ENCODE measurements around the gene OSBPL8. TPM values are rescaled to one million over a fixed set of nuclear protein-coding genes. Genes with fewer than 3 reads are reported as not detected.

The OSBPL8 gene
- total and polyA plus RNA-seq, 4 donors: 6.9 to 32.5 (median 22.9) TPM

GRCh38 chr12:76536546-76536945, 23.0 kb downstream of the OSBPL8 start:
- Histone ChIP-seq H3K9me3 (ENCODE audit: control insufficient read depth in 4 of 4, low read length in 3 of 4) (no peaks in the 10 kb centered on the region), H3K36me3 (ENCODE audit: control insufficient read depth in 4 of 4, insufficient read depth in 3 of 4, low read depth in 1 of 4, low read length in 3 of 4) (no peaks in the 10 kb centered on the region), H3K9ac (ENCODE audit: low read depth in 1 of 2, low read length in 2 of 2) (no peak overlapping the region), H3K27me3 (ENCODE audit: control insufficient read depth in 4 of 4, insufficient read depth in 4 of 4, low read length in 3 of 4) (no peaks in the 10 kb centered on the region), H3K4me3 (ENCODE audit: low read depth in 1 of 3, low read length in 3 of 3) (no peak overlapping the region), H3K27ac (ENCODE audit: low read depth in 1 of 2, low read length in 2 of 2) (no peak overlapping the region), H3K4me1 (ENCODE audit: control insufficient read depth in 4 of 4, insufficient read depth in 4 of 4, low read length in 3 of 4) (no peaks in the 10 kb centered on the region)
- DNase-seq (ENCODE audit: low spot score): no peak
- 96% methylated on average over 5 of the region's 5 CpGs for WGBS
- no peak for TF ChIP-seq YY1 (IDR thresholded peaks at IDR 0.05)
- no peak for TF ChIP-seq HNF4G (IDR thresholded peaks at IDR 0.05)
- no peak for TF ChIP-seq ZBTB33 (IDR thresholded peaks at IDR 0.05)
- no peak for TF ChIP-seq FOXA1 (IDR thresholded peaks at IDR 0.05)
- TF ChIP-seq JUND (IDR thresholded peaks at IDR 0.05): no peak

GRCh38 chr12:76535170-76535569, 24.4 kb downstream of the OSBPL8 start:
- no peak for TF ChIP-seq RAD21 (IDR thresholded peaks at IDR 0.05)
- TF ChIP-seq JUND (IDR thresholded peaks at IDR 0.05): no peak
- no peak for TF ChIP-seq EGR1 (IDR thresholded peaks at IDR 0.05; ENCODE audit: low read depth in 2 of 2)
- TF ChIP-seq GABPA (IDR thresholded peaks at IDR 0.05 in 1 of 2, conservative IDR thresholded peaks at IDR 0.05 in 1 of 2): no peak
- no peak for TF ChIP-seq HNF4G (IDR thresholded peaks at IDR 0.05)
- no peak for TF ChIP-seq REST (IDR thresholded peaks at IDR 0.05)
- TF ChIP-seq NR2F2 (IDR thresholded peaks at IDR 0.05): no peak
- no peak for TF ChIP-seq SP1 (IDR thresholded peaks at IDR 0.05)
- no peak for TF ChIP-seq YY1 (IDR thresholded peaks at IDR 0.05)
- TF ChIP-seq TAF1 (conservative IDR thresholded peaks at IDR 0.05): no peak
- TF ChIP-seq ZBTB33 (IDR thresholded peaks at IDR 0.05): no peak
- TF ChIP-seq ATF3 (IDR thresholded peaks at IDR 0.05): no peak
- no peak for TF ChIP-seq FOXA2 (IDR thresholded peaks at IDR 0.05)
- no peak for TF ChIP-seq MAX (IDR thresholded peaks at IDR 0.05)
- no peak for TF ChIP-seq HNF4A (conservative IDR thresholded peaks at IDR 0.05)
- TF ChIP-seq CTCF (IDR thresholded peaks at IDR 0.05; ENCODE audit: low read depth, low read length, missing input control): no peak
- TF ChIP-seq FOXA1 (IDR thresholded peaks at IDR 0.05): no peak
- TF ChIP-seq RXRA (IDR thresholded peaks at IDR 0.05): no peak

More at GRCh38 chr12:76535170-76535569, 24.4 kb downstream of the OSBPL8 start:
- WGBS: 97% methylated on average over 2 of the region's 2 CpGs
- Histone ChIP-seq H3K4me1 (ENCODE audit: control insufficient read depth in 4 of 4, insufficient read depth in 4 of 4, low read length in 3 of 4) (no peaks in the 10 kb centered on the region), H3K9ac (ENCODE audit: low read depth in 1 of 2, low read length in 2 of 2) (no peak overlapping the region), H3K36me3 (ENCODE audit: control insufficient read depth in 4 of 4, insufficient read depth in 3 of 4, low read depth in 1 of 4, low read length in 3 of 4) (no peaks in the 10 kb centered on the region), H3K9me3 (ENCODE audit: control insufficient read depth in 4 of 4, low read length in 3 of 4) (no peaks in the 10 kb centered on the region), H3K27ac (ENCODE audit: low read depth in 1 of 2, low read length in 2 of 2) (no peak overlapping the region), H3K4me3 (ENCODE audit: low read depth in 1 of 3, low read length in 3 of 3) (no peak overlapping the region), H3K27me3 (ENCODE audit: control insufficient read depth in 4 of 4, insufficient read depth in 4 of 4, low read length in 3 of 4) (no peaks in the 10 kb centered on the region)
- no peak for DNase-seq (ENCODE audit: low spot score)

Data from liver (tissue), 9 donors.